HCT116 (cell line): ENCODE results near the gene PFN2. TPM values are rescaled to one million over a fixed set of nuclear protein-coding genes. Genes with fewer than 3 reads are reported as not detected.
"Not testable (repeated sequence)": the region's sequence is repeated elsewhere in the genome, so short reads cannot be mapped to it uniquely, and the experiment has no call there.

ENCODE experiments used
- ATAC-seq: fragments of 200-7000 bp; cut with Tn5 transposase; 2 replicates; pipeline ENCODE4 v1.9.1; 2020; ENCODE audit warnings: mild to moderate bottlenecking, moderate library complexity
- BruUV-seq: library from RNA; stranded (reverse); fragments of 400-500 nt; replicated peaks from 2 replicates; lab custom pipeline; 2021; lab: Mats Ljungman, UMichigan
- CTCF ChIA-PET: fragments of 300-600 bp; sonication (Branson Sonifier 250); formaldehyde crosslinking; loops from one replicate; lab custom pipeline; 2021; ENCODE audit warnings: antibody characterized with exemption; lab: Charles Lee
- POLR2A ChIA-PET: fragments of 300-600, 350-600 bp; sonication (Branson Sonifier 250); formaldehyde crosslinking; loops from one replicate; lab custom pipeline; 2021; ENCODE audit warnings: antibody characterized with exemption; lab: Charles Lee
- RAD21 ChIA-PET, 2 experiments: fragments of 300-600 bp; sonication (Branson Sonifier 250); formaldehyde crosslinking; loops; one replicate each; lab custom pipeline; 2023; ENCODE audit warnings: low total read pairs in 2 of 2; ENCODE audit not compliant: uncharacterized antibody in 2 of 2, unreplicated experiment in 2 of 2, low non-redundant PET in 1 of 2; lab: Charles Lee
- DNase-seq: peaks from one replicate; pipeline ENCODE4 v3.0.0-alpha.2; 2010; ENCODE audit warnings: low read depth, low spot score
- H2AFZ ChIP-seq: fragments of 200-600 bp; shearing (Covaris generic), sonication (generic); 2 replicates; pipeline ENCODE4 v1.6.1; 2017; ENCODE audit warnings: low read depth, mixed run types, mixed read lengths, antibody characterized with exemption, low read length; ENCODE audit not compliant: poor library complexity, severe bottlenecking
- H3K27ac ChIP-seq: 2 replicates; pipeline ENCODE4 v1.5.1; 2012; ENCODE audit warnings: low read depth, low read length
- H3K27me3 ChIP-seq: fragments of 200-600 bp; sonication (generic); 2 replicates; pipeline ENCODE4 v1.6.1; 2016; ENCODE audit warnings: mixed run types, low read length, mixed read lengths; ENCODE audit not compliant: insufficient read depth
- H3K36me3 ChIP-seq, 2 experiments: fragments of 200-500 bp in 1 of 2; fragments of 200-600 bp in 1 of 2; sonication (Bioruptor generic) in 1 of 2; sonication (generic) in 1 of 2; 2 replicates each; pipeline versions ENCODE4 v1.5.1 to v1.6.1; 2014 to 2016; ENCODE audit warnings: low read length in 2 of 2, inconsistent platforms in 1 of 2, mixed read lengths in 1 of 2, mixed run types in 1 of 2; ENCODE audit not compliant: insufficient read depth in 2 of 2, control insufficient read depth in 1 of 2
- H3K4me1 ChIP-seq, 2 experiments: fragments of 200-600 bp in 1 of 2; sonication (generic) in 1 of 2; 2 replicates each; pipeline versions ENCODE4 v1.5.1 to v1.6.1; 2012 to 2017; ENCODE audit warnings: low read length in 2 of 2, inconsistent platforms in 1 of 2, mild to moderate bottlenecking in 1 of 2, mixed read lengths in 1 of 2, mixed run types in 1 of 2, moderate library complexity in 1 of 2; ENCODE audit not compliant: insufficient read depth in 2 of 2, control insufficient read depth in 1 of 2
- H3K4me2 ChIP-seq: fragments of 200-600 bp; sonication (generic); 2 replicates; pipeline ENCODE4 v1.6.1; 2017; ENCODE audit warnings: mixed run types, low read length, mixed read lengths
- H3K4me3 ChIP-seq, 2 experiments: fragments of 200-600 bp in 1 of 2; sonication (generic) in 1 of 2; replicated peaks in 1 of 2; 2 replicates each; pipeline ENCODE4 v1.5.1; 2011 to 2016; ENCODE audit warnings: low read length in 2 of 2, control low read depth in 1 of 2, low read depth in 1 of 2, mild to moderate bottlenecking in 1 of 2, mixed read lengths in 1 of 2, mixed run types in 1 of 2
- H3K79me2 ChIP-seq: fragments of 200-600 bp; sonication (generic); 2 replicates; pipeline ENCODE4 v1.6.1; 2017; ENCODE audit warnings: mild to moderate bottlenecking, mixed run types, low read length, moderate library complexity, mixed read lengths; ENCODE audit not compliant: insufficient read depth
- H3K9ac ChIP-seq: fragments of 200-600 bp; sonication (generic); 2 replicates; pipeline ENCODE4 v1.6.1; 2016; ENCODE audit warnings: low read length, mixed read lengths
- H3K9me2 ChIP-seq: fragments of 200-600 bp; sonication (generic), shearing (Covaris generic); 2 replicates; pipeline ENCODE4 v1.6.1; 2017; ENCODE audit warnings: mixed run types, mild to moderate bottlenecking, moderate library complexity; ENCODE audit not compliant: insufficient read depth
- H3K9me3 ChIP-seq, 2 experiments: fragments of 200-500 bp in 1 of 2; fragments of 200-600 bp in 1 of 2; sonication (Bioruptor generic) in 1 of 2; sonication (generic) in 1 of 2; 2 replicates each; pipeline ENCODE4 v1.6.1; 2014 to 2017; ENCODE audit warnings: low read length in 2 of 2, mixed read lengths in 2 of 2, inconsistent platforms in 1 of 2, low read depth in 1 of 2, mild to moderate bottlenecking in 1 of 2, mixed run types in 1 of 2, moderate library complexity in 1 of 2; ENCODE audit not compliant: control insufficient read depth in 1 of 2, insufficient read depth in 1 of 2
- H4K20me1 ChIP-seq: fragments of 200-600 bp; sonication (generic), shearing (Covaris generic); 2 replicates; pipeline ENCODE4 v1.6.1; 2017; ENCODE audit warnings: mixed run types, mild to moderate bottlenecking, moderate library complexity; ENCODE audit not compliant: insufficient read depth
- EZH2 ChIP-seq: fragments of 200-600 bp; sonication (generic); IDR thresholded peaks from 2 replicates; pipeline ENCODE4 v1.6.1; 2017; ENCODE audit warnings: antibody characterized with exemption, mixed run types
- ZNF274 ChIP-seq: fragments of 200-500 bp; sonication (Bioruptor generic); IDR thresholded peaks from 2 replicates; pipeline ENCODE4 v1.6.1; 2014; ENCODE audit warnings: mild to moderate bottlenecking, low read depth, low read length, inconsistent platforms
- intact Hi-C: fragments of 100-400 bp; cut with micrococcal nuclease; formaldehyde crosslinking; loops from 2 replicates; pipeline ENCODE4 v1.10.0; 2022
- total RNA-seq: library from RNA; stranded (reverse); gene quantifications from one replicate; pipeline ENCODE4 v1.2.1, GENCODE V29; 2021; ENCODE audit not compliant: unreplicated experiment

The PFN2 gene
- total RNA-seq, 1 experiment from 2014 or later = 131 TPM

DNA sequence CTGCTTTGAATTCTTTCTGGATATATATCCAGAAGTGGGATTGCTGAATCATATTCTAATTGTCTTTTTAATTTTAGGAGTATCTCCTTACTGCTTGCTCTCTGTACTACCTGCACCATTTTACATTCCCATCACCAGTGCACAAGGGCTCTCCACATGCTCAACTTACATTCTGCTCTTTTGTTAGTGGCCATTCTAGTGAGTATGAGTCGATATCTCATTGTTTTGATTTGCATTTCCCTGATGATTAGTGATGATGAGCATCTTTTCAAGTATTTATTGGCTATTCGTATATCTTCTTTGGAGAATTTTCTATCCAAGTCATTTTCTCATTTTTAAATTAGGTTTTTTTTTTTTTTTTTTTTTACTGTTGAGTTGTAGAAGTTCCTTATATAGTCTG, 29.5 kb downstream of the PFN2 start:
- no peak overlapping the region for H3K27ac ChIP-seq
- peaks cover 0 to 4% of the 10 kb centered on the region in 2 experiments; a peak in 1 of 4 replicates for H3K4me1 ChIP-seq
- intact Hi-C loops = no loop called here
- ChIA-PET RAD21 (no interaction called here), POLR2A (no interaction called here), CTCF (no interaction called here)
- no peak overlapping the region for H3K9ac ChIP-seq
- no peak for ATAC-seq
- H4K20me1 ChIP-seq = no peaks in the 10 kb centered on the region
- H3K36me3 ChIP-seq = no peaks in the 10 kb centered on the region
- DNase-seq = no peak
- no peak for TF ChIP-seq ZNF274
- TF ChIP-seq EZH2 = no peak
- no peaks in the 10 kb centered on the region for H3K9me2 ChIP-seq
- no peaks in the 10 kb centered on the region for H3K27me3 ChIP-seq
- no TSS peak for BruUV-seq
- no peak overlapping the region for H2AFZ ChIP-seq
- H3K9me3 ChIP-seq = no peaks in the 10 kb centered on the region
- H3K79me2 ChIP-seq = peaks cover 6% of the 10 kb centered on the region; the same call in 1 of the 2 replicates
- no peak overlapping the region for H3K4me3 ChIP-seq
- no peak overlapping the region for H3K4me2 ChIP-seq

DNA sequence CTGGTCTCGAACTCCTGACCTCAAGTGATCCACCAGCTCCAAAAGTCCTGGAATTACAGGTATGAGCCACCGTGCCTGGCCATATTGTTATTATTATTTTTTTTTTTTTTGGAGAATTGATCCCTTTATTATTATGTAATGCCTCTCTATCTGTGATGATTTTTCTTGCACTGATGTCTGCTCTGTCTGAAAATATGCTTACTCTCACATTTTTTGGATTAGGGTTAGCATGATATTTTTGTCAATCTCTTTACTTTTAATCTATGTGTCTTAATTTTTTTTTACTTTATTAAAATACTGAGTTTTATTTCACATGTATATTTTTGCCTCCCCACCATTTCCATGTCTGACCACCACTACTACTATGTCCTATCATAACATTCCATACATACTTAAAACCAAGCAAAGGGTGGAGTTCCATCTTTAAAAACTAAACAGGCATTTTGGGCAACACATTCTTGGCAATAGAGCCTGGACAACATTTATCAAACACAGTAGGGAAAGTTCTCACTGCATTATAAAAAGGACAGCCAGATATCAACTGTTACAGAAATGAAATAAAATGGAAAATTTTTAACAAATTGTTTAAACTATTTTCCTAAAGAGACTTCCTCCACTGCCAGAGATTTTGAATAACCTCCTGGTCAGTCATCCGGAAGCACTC, 32.2 kb downstream of the PFN2 start:
- DNase-seq, H3K9me2 ChIP-seq, H3K4me1 ChIP-seq, H3K9me3 ChIP-seq, H3K27ac ChIP-seq, BruUV-seq, H2AFZ ChIP-seq, H3K4me2 ChIP-seq, H3K79me2 ChIP-seq, POLR2A ChIA-PET, H4K20me1 ChIP-seq, H3K27me3 ChIP-seq, RAD21 ChIA-PET, H3K9ac ChIP-seq, H3K4me3 ChIP-seq, H3K36me3 ChIP-seq, ATAC-seq: not testable (repeated sequence)
- intact Hi-C loops = loop anchor here (10.0 kb wide), 1 partner anchor 556 kb away; no protein-coding TSS in a partner anchor
- CTCF ChIA-PET = interaction anchor here (2.0 kb wide), 1 partner anchor 28 kb away, joined by 7 read pairs; no protein-coding TSS in a partner anchor
